ENCODE measurements around the gene PEX16. TPM values are rescaled to one million over a fixed set of nuclear protein-coding genes. Genes with fewer than 3 reads are reported as not detected.
"Not testable (repeated sequence)": the region's sequence is repeated elsewhere in the genome, so short reads cannot be mapped to it uniquely, and the experiment has no call there.

PEX16 gene
- total RNA-seq, 1 donor from 2014 or later, result 24.5 TPM

DNA sequence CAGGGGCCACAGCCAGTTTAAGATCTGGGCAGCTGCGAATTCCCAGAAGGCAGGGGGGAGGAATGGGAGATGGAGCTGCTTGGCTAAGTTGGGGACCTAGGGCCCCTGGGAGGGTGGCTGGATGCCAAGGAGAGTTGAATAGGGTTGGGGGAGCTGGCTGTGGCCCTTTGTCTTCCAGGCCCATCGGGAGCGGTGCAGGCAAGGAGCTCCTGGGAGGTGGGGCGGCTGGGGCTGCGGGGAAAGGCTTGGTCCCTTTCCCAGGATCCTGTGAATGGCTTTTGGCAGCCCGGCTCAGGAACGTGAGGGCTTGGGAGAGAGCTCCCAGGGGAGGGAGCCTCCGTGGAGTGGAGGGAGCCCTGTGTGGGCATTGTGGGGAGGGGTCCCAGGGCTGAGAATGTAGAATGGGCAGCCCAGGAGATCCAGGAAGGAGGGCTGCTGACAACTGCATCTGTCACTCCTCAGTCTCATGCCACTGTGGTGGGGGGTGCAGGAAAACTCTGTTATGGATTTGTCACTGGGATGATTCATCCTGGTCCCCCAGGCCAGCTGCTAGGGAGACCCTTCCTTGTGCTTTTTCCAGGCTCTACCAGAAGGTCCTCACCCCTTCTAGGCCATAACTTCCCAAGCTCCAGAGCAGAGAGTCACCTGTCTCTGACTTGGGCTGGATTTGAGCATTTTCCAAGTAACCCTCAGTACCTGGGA, 16.6 kb downstream of the PEX16 start:
- Mint-ChIP-seq H3K36me3 (ENCODE audit: unreplicated experiment) (no peaks in the 10 kb centered on the region), H3K27me3 (ENCODE audit: unreplicated experiment) (peaks cover 4% of the 10 kb centered on the region), H3K27ac (ENCODE audit: unreplicated experiment) (no peak overlapping the region), H3K4me3 (ENCODE audit: unreplicated experiment) (peak overlapping the region; percentile 73), H3K9me3 (ENCODE audit: unreplicated experiment) (no peaks in the 10 kb centered on the region), H3K4me1 (ENCODE audit: unreplicated experiment) (peaks cover 12% of the 10 kb centered on the region)
- TF ChIP-seq, protein P1, sequence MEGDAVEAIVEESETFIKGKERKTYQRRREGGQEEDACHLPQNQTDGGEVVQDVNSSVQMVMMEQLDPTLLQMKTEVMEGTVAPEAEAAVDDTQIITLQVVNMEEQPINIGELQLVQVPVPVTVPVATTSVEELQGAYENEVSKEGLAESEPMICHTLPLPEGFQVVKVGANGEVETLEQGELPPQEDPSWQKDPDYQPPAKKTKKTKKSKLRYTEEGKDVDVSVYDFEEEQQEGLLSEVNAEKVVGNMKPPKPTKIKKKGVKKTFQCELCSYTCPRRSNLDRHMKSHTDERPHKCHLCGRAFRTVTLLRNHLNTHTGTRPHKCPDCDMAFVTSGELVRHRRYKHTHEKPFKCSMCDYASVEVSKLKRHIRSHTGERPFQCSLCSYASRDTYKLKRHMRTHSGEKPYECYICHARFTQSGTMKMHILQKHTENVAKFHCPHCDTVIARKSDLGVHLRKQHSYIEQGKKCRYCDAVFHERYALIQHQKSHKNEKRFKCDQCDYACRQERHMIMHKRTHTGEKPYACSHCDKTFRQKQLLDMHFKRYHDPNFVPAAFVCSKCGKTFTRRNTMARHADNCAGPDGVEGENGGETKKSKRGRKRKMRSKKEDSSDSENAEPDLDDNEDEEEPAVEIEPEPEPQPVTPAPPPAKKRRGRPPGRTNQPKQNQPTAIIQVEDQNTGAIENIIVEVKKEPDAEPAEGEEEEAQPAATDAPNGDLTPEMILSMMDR (IDR thresholded peaks at IDR 0.05), result no peak
- no peak for DNase-seq (ENCODE audit: extremely low spot score, unreplicated experiment)

DNA sequence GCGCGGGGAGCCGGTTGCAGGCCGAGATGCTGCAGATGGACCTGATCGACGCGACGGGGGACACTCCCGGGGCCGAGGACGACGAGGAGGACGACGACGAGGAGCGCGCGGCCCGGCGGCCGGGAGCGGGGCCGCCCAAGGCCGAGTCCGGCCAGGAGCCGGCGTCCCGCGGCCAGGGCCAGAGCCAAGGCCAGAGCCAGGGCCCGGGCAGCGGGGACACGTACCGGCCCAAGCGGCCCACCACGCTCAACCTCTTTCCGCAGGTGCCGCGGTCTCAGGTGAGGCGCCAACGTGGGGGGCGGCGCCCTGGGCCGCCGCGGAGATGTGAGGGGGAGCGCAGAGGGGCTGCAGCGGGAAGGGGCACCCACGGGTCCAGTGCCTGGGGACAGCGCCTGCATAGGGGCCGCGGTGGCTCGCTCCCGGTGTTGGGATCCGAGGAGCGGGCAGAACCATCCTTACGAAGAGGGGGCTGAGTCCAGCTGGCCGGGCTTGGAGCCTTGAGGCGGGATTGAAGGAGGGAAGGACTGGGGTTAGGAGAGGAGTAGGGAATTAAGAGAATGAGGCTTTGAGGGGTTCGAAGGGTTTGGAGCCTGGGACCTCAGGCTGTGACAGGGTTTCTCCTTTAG, 17.4 kb downstream of the PEX16 start:
- Mint-ChIP-seq H3K4me1 (ENCODE audit: unreplicated experiment) (peaks cover 12% of the 10 kb centered on the region), H3K27ac (ENCODE audit: unreplicated experiment) (peak overlapping the region; percentile 45), H3K4me3 (ENCODE audit: unreplicated experiment) (peak overlapping the region; percentile 73)
- H3K27me3 Mint-ChIP-seq (ENCODE audit: unreplicated experiment); DNase-seq (ENCODE audit: extremely low spot score, unreplicated experiment); H3K9me3 Mint-ChIP-seq (ENCODE audit: unreplicated experiment); H3K36me3 Mint-ChIP-seq (ENCODE audit: unreplicated experiment): not testable (repeated sequence)

DNA sequence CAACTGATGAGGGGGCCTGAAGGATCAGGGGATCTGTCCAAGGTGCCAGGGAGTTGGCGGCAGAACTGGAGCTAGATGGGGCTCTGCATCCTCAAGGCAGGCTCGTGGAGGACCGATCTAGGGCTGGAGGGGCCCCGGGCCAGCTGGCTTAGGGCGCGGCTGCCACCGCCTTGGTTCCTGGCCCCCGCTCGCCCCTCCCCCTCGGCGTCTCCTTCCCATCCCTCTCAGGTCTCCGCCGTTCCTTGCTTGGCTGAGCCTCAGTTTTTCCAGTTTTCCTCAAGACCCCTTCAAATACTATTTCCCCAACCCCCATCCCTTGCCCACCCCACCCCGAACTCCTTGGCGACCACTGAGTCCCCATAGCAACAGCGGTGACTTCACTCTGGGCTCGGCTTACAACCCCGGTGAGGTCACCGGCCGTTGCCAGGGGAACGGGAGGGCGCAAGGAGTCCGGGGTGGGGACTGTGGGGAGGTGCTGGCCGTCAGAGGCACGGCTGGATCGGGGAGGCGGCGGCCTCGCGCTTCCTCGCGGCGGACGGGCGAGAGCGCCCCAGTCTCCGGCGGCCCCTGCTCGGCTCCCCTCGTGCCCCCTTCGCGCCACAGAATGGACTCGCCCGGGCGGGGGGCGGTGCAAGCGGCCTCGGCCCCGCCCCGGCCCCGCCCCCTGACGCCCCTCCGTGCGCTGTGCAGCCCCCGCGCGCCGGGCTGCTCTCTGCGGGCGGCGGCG, 18.1 kb downstream of the PEX16 start:
- H3K4me3 Mint-ChIP-seq (ENCODE audit: unreplicated experiment), result peak overlapping the region; percentile 70
- H3K27me3 Mint-ChIP-seq (ENCODE audit: unreplicated experiment), result peaks cover 8% of the 10 kb centered on the region
- peaks cover 12% of the 10 kb centered on the region for H3K4me1 Mint-ChIP-seq (ENCODE audit: unreplicated experiment)
- TF ChIP-seq, protein P1 (IDR thresholded peaks at IDR 0.05), result no peak
- no peaks in the 10 kb centered on the region for H3K36me3 Mint-ChIP-seq (ENCODE audit: unreplicated experiment)
- DNase-seq (ENCODE audit: extremely low spot score, unreplicated experiment), result peak; percentile 92
- H3K27ac Mint-ChIP-seq (ENCODE audit: unreplicated experiment), result peak overlapping the region; percentile 66
- H3K9me3 Mint-ChIP-seq (ENCODE audit: unreplicated experiment), result no peaks in the 10 kb centered on the region

DNA sequence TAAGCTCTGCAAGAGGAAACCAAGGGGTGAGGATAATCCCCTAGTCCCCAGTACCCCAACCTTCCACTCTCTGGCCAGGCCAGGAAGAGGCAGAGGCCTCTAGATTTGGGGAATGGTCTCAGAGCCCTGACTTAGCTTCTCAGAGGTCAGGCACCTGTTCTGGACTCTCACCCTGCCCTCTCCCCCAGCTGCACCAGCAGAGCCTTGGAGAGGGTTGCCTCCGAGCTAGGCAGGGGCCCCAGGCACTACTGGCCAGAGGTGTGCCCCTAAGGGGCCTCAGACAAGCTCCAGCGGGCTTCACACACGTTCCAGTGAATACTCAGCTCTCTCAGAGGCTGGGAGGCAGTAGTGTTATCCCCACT, 18.6 kb downstream of the PEX16 start:
- peaks cover 12% of the 10 kb centered on the region for H3K4me1 Mint-ChIP-seq (ENCODE audit: unreplicated experiment)
- H3K36me3 Mint-ChIP-seq (ENCODE audit: unreplicated experiment), result no peaks in the 10 kb centered on the region
- H3K27ac Mint-ChIP-seq (ENCODE audit: unreplicated experiment), result peak overlapping the region; percentile 66
- peaks cover 8% of the 10 kb centered on the region for H3K27me3 Mint-ChIP-seq (ENCODE audit: unreplicated experiment)
- peak overlapping the region; percentile 70 for H3K4me3 Mint-ChIP-seq (ENCODE audit: unreplicated experiment)
- DNase-seq (ENCODE audit: extremely low spot score, unreplicated experiment), result no peak
- no peaks in the 10 kb centered on the region for H3K9me3 Mint-ChIP-seq (ENCODE audit: unreplicated experiment)
- TF ChIP-seq, protein P1 (IDR thresholded peaks at IDR 0.05), result no peak

DNA sequence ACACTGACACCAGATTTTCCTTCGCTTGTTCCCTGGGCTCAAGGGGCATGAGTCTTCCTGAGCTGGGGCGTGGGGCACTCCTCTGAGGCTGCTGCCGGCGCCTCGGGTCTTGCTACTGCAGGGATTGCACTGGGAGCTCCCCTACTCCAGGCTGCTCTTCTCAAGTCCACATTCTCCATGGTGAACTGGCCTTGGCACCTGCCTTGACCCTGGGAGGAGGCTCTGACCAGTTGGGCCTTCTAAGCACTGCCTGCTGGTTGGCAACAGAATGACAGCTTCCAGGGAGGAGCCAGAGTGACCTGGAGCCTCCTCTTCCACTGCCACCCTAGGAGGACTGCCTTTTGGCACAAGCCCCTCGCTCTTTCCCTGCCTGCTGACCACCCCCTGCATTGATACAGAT, 20.1 kb downstream of the PEX16 start:
- H3K4me3 Mint-ChIP-seq (ENCODE audit: unreplicated experiment), result no peak overlapping the region

More for the DNA sequence above, 20.1 kb downstream of the PEX16 start:
- H3K9me3 Mint-ChIP-seq (ENCODE audit: unreplicated experiment), result no peaks in the 10 kb centered on the region
- H3K4me1 Mint-ChIP-seq (ENCODE audit: unreplicated experiment), result peaks cover 12% of the 10 kb centered on the region
- TF ChIP-seq, protein P1 (IDR thresholded peaks at IDR 0.05), result no peak
- H3K27ac Mint-ChIP-seq (ENCODE audit: unreplicated experiment), result no peak overlapping the region
- H3K36me3 Mint-ChIP-seq (ENCODE audit: unreplicated experiment), result no peaks in the 10 kb centered on the region
- DNase-seq (ENCODE audit: extremely low spot score, unreplicated experiment), result no peak
- H3K27me3 Mint-ChIP-seq (ENCODE audit: unreplicated experiment), result peaks cover 8% of the 10 kb centered on the region
